CD4-positive, alpha-beta T cell (primary cell): ENCODE results near the gene MXI1. TPM values are rescaled to one million over a fixed set of nuclear protein-coding genes. Genes with fewer than 3 reads are reported as not detected.
A peak's percentile ranks its signal among the peaks of the same experiment; 100 is the strongest.

Experiments
- ATAC-seq: fragments of 200-7000 bp; cut with Tn5 transposase; one replicate; pipeline ENCODE4 v1.10.0; 2022; ENCODE audit warnings: mild to moderate bottlenecking; ENCODE audit not compliant: poor library complexity
- CTCF ChIA-PET: fragments of 350-600 bp; sonication (Branson Sonifier 250); formaldehyde crosslinking; loops from one replicate; lab custom pipeline; 2021; ENCODE audit warnings: antibody characterized with exemption, inconsistent platforms; lab: Charles Lee
- POLR2A ChIA-PET: fragments of 350-600 bp; sonication (Branson Sonifier 250); formaldehyde crosslinking; loops from one replicate; lab custom pipeline; 2021; ENCODE audit warnings: antibody characterized with exemption, inconsistent platforms; lab: Charles Lee
- DNase-seq, 14 experiments: peaks; one replicate each; pipeline ENCODE4 v3.0.0-alpha.2; 2013 to 2020; ENCODE audit warnings: mixed read lengths in 2 of 14
- H3K27ac ChIP-seq, 2 donors: one replicate each; pipeline versions ENCODE4 v1.5.1 to v1.7.0; 2013; ENCODE audit warnings: low read length in 2 of 2, low read depth in 1 of 2, mild to moderate bottlenecking in 1 of 2
- H3K27me3 ChIP-seq, 2 experiments: 1 replicate in 1 of 2; 2 replicates in 1 of 2; pipeline versions ENCODE4 v1.6.1 to v1.7.0; 2013; ENCODE audit warnings: low read length in 2 of 2, control low read depth in 1 of 2, mild to moderate bottlenecking in 1 of 2, moderate library complexity in 1 of 2; ENCODE audit not compliant: insufficient read depth in 2 of 2, control insufficient read depth in 1 of 2
- H3K36me3 ChIP-seq: one replicate; pipeline ENCODE4 v1.6.1; 2013; ENCODE audit warnings: low read length, control low read depth; ENCODE audit not compliant: insufficient read depth
- H3K4me1 ChIP-seq: one replicate; pipeline ENCODE4 v1.6.1; 2013; ENCODE audit warnings: low read length, control low read depth; ENCODE audit not compliant: insufficient read depth
- H3K4me3 ChIP-seq: one replicate; pipeline ENCODE4 v1.5.1; 2013; ENCODE audit warnings: mild to moderate bottlenecking, low read length, moderate library complexity
- H3K9me3 ChIP-seq, 2 experiments: 1 replicate in 1 of 2; 2 replicates in 1 of 2; pipeline versions ENCODE4 v1.6.1 to v1.7.0; 2013; ENCODE audit warnings: low read length in 2 of 2, mild to moderate bottlenecking in 2 of 2, control low read depth in 1 of 2, moderate library complexity in 1 of 2; ENCODE audit not compliant: control insufficient read depth in 1 of 2, insufficient read depth in 1 of 2
- H3K27ac Mint-ChIP-seq: one replicate; pipeline ENCODE4 v1.8.0; 2020; ENCODE audit warnings: mixed read lengths
- H3K27me3 Mint-ChIP-seq: one replicate; pipeline ENCODE4 v1.8.0; 2021; ENCODE audit warnings: mixed read lengths
- H3K36me3 Mint-ChIP-seq: one replicate; pipeline ENCODE4 v1.8.0; 2021; ENCODE audit warnings: low read depth, mixed read lengths
- H3K4me1 Mint-ChIP-seq: one replicate; pipeline ENCODE4 v1.8.0; 2021; ENCODE audit warnings: low read depth, mixed read lengths
- H3K4me3 Mint-ChIP-seq: one replicate; pipeline ENCODE4 v1.8.0; 2020; ENCODE audit warnings: mild to moderate bottlenecking, mixed read lengths
- H3K9me3 Mint-ChIP-seq: one replicate; pipeline ENCODE4 v1.8.0; 2020; ENCODE audit warnings: mixed read lengths
- intact Hi-C, 2 experiments: fragments of 100-400 bp; cut with DNase I in 1 of 2; cut with micrococcal nuclease in 1 of 2; formaldehyde crosslinking; loops; one replicate each; pipeline versions ENCODE4 v1.15.1 to v1.9.0; 2023 to 2025; cut with DNase I, micrococcal nuclease
- total RNA-seq, 174 experiments: library from RNA in 2 of 174; stranded (reverse) in 2 of 174; gene quantifications; one replicate each; pipeline ENCODE4 v1.2.3 and lab custom pipeline; 2021 to 2026
- TF ChIP-seq, protein P1 (sequence below): fragments of 200-600 bp; IDR thresholded peaks from one replicate; pipeline ENCODE4 v1.8.0; 2022; ENCODE audit warnings: antibody characterized with exemption, mild to moderate bottlenecking

The MXI1 gene
- total RNA-seq, 2 experiments from 2014 or later: 74.3 to 84.3 TPM

DNA sequence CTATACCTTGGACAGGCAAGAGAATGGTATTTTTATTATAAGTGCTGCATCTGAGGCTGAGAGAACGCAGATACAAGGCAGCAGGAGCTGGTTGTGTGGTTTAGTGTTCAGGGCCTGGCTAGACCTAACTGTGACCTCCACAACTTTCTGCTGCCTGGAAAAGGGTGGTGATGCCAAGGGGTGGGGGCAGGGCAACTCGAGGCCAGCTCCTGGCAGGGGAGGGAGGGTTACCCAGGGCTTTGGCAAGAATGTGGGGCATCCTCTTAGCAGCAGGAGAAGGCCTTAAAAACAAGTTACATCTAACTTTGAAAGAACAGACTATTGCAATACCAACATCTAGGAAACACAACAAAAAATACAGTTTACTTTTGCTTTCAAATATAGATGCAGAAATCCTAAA, 13.0 kb downstream of the MXI1 start:
- Histone ChIP-seq H3K4me3 (no peak overlapping the region), H3K27me3 (no peaks in the 10 kb centered on the region), H3K27ac (no peak overlapping the region), H3K9me3 (no peaks in the 10 kb centered on the region), H3K36me3 (no peaks in the 10 kb centered on the region), H3K4me1 (peaks cover 36% of the 10 kb centered on the region)
- TF ChIP-seq, protein P1, sequence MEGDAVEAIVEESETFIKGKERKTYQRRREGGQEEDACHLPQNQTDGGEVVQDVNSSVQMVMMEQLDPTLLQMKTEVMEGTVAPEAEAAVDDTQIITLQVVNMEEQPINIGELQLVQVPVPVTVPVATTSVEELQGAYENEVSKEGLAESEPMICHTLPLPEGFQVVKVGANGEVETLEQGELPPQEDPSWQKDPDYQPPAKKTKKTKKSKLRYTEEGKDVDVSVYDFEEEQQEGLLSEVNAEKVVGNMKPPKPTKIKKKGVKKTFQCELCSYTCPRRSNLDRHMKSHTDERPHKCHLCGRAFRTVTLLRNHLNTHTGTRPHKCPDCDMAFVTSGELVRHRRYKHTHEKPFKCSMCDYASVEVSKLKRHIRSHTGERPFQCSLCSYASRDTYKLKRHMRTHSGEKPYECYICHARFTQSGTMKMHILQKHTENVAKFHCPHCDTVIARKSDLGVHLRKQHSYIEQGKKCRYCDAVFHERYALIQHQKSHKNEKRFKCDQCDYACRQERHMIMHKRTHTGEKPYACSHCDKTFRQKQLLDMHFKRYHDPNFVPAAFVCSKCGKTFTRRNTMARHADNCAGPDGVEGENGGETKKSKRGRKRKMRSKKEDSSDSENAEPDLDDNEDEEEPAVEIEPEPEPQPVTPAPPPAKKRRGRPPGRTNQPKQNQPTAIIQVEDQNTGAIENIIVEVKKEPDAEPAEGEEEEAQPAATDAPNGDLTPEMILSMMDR: no peak
- intact Hi-C loops: loop anchor here (5.0 to 10.0 kb wide), 4 partner anchors 306 to 1964 kb away; partner anchors contain the start of gene GPAM (in 1 of the 2)
- Mint-ChIP-seq H3K36me3 (no peaks in the 10 kb centered on the region), H3K9me3 (no peaks in the 10 kb centered on the region), H3K27me3 (no peaks in the 10 kb centered on the region), H3K4me3 (peak overlapping the region; percentile 32), H3K27ac (no peak overlapping the region), H3K4me1 (peaks cover 52% of the 10 kb centered on the region)
- ChIA-PET POLR2A (interaction anchor here (10.1 kb wide), 1 partner anchor 11 kb away, joined by 386 read pairs; the partner anchor contains the start of gene MXI1), CTCF (no interaction called here)
- DNase-seq: no peak
- no peak for ATAC-seq

DNA sequence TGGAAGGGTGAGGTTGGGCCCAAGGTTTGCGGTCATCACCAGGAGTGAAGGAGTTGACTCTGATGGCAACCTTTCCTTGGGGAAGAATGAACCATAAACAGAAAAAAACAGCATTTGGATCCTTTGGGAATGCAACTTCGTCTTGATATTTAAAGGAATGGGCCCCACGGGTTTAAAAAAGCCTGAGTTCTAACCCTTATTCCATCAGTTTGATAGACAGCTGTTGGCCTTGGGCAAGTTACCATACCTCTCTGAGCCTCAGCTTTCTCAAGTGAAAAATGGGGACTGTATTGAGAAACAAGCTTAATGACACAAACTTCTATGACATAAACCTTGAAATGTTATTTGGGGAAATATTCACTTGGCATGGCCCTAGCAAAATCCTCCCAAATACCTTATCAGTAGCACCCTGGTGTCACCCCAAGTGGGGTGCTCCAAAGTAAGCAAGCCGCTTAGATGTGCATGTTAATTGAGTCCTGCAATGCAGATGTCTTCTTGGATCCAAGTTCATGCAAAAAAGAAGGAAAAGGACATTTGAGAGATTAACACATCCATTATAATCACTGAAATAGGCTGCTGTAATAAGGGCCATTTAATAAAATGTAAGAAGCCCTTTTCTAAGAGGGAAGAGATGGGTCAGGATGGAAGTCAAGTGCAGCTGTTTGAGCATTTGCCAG, 13.8 kb downstream of the MXI1 start:
- peak overlapping the region; percentile 35 for H3K4me3 ChIP-seq
- no peak for DNase-seq
- H3K4me1 Mint-ChIP-seq: peaks cover 48% of the 10 kb centered on the region

GRCh38 chr10:110221721-110222261, 14.4 kb downstream of the MXI1 start:
- H3K4me1 Mint-ChIP-seq: peaks cover 47% of the 10 kb centered on the region

More for the DNA sequence above, 13.8 kb downstream of the MXI1 start:
- no peaks in the 10 kb centered on the region for H3K36me3 ChIP-seq
- Mint-ChIP-seq H3K4me3 (peak overlapping the region; percentile 79), H3K27ac (peak overlapping the region; percentile 72), H3K9me3 (no peaks in the 10 kb centered on the region), H3K27me3 (no peaks in the 10 kb centered on the region), H3K36me3 (peaks cover 2% of the 10 kb centered on the region)
- ChIA-PET CTCF (interaction anchor here (0.9 to 6.8 kb wide), 4 partner anchors 12 to 85 kb away, joined by 3 to 118 read pairs (median 4); partner anchors contain the start of gene MXI1), POLR2A (interaction anchor here (0.7 to 10.1 kb wide), 6 partner anchors 10 to 698 kb away, joined by 3 to 386 read pairs (median 4); partner anchors contain the start of genes BBIP1, MXI1 and SHOC2)
- H3K4me1 ChIP-seq: peaks cover 32% of the 10 kb centered on the region
- no peaks in the 10 kb centered on the region for H3K27me3 ChIP-seq
- no peak overlapping the region for H3K27ac ChIP-seq
- TF ChIP-seq, protein P1: no peak
- no peaks in the 10 kb centered on the region for H3K9me3 ChIP-seq
- ATAC-seq: no peak
- intact Hi-C loops: loop anchor here (5.0 to 10.0 kb wide), 4 partner anchors 306 to 1964 kb away; partner anchors contain the start of gene GPAM (in 1 of the 2)

More at GRCh38 chr10:110221721-110222261, 14.4 kb downstream of the MXI1 start:
- peak; percentile 56 to 93 (median 71) for DNase-seq
- peak overlapping the region; percentile 79 for H3K4me3 Mint-ChIP-seq
- ATAC-seq: peak; percentile 62
- peak overlapping the region; percentile 72 for H3K27ac Mint-ChIP-seq
- H3K36me3 Mint-ChIP-seq: peaks cover 4% of the 10 kb centered on the region
- H3K36me3 ChIP-seq: no peaks in the 10 kb centered on the region
- H3K27me3 ChIP-seq: no peaks in the 10 kb centered on the region
- H3K4me3 ChIP-seq: peak overlapping the region; percentile 35
- H3K4me1 ChIP-seq: peaks cover 32% of the 10 kb centered on the region
- H3K9me3 ChIP-seq: no peaks in the 10 kb centered on the region
- POLR2A ChIA-PET: interaction anchor here (0.7 to 10.1 kb wide), 6 partner anchors 10 to 697 kb away, joined by 3 to 386 read pairs (median 4); partner anchors contain the start of genes BBIP1, MXI1 and SHOC2
- no peaks in the 10 kb centered on the region for H3K27me3 Mint-ChIP-seq
- intact Hi-C loops: loop anchor here (1.0 to 10.0 kb wide), 5 partner anchors 9 to 1963 kb away; partner anchors contain the start of gene GPAM (in 1 of the 2)
- CTCF ChIA-PET: interaction anchor here (0.9 to 6.8 kb wide), 4 partner anchors 12 to 86 kb away, joined by 3 to 118 read pairs (median 4); partner anchors contain the start of gene MXI1
- no peak overlapping the region for H3K27ac ChIP-seq
- TF ChIP-seq, protein P1: no peak
- H3K9me3 Mint-ChIP-seq: no peaks in the 10 kb centered on the region
